ENCODE measurements around the gene R3HDM2. TPM values are rescaled to one million over a fixed set of nuclear protein-coding genes. Genes with fewer than 3 reads are reported as not detected.

R3HDM2 gene
- total RNA-seq, 1 donor from 2014 or later: 75.3 TPM

DNA sequence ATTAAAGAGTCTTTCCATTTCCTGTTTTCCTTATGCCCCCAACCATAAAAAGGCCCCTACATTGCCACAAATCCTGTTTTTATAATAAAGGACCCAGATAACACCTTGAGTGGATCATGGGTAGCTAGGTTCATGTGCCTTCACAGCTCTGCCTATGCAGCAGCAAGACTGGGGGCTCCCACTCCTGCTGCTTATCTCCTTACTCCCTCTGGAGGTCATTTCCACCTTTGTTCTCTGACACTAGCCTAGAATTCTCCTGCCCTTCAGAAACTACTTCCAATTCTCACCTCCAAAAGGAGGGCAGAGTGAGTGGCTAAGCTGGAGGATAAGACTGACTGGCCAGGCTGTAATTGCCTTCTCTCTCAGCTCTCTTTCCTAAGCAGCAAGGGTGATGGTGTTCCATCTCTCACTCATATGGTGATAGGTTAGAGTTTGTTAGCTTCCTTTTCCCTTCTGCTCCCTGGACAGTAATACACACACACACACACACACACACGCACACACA lies 159.8 kb downstream of the R3HDM2 start:
- DNase-seq (ENCODE audit: low spot score): no peak

DNA sequence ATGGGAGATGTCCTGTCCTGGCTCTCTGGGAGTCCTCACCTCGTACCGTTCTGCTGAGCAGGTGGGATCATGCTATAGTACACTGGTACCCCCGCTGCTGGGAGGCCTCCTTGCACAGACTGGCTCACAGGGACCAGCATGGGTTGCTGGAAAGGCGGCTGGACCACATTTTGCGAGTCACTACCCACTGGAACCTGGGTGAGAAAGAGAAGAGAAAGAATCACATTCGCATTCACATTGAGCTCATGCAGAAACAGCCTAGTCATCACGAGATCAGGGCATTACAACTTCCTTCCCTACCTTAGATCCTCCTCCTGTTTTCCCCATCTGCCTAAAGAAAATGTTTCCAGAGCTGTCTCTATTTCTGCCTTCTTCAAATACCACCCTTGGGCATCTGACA lies 162.6 kb downstream of the R3HDM2 start:
- no peak for DNase-seq (ENCODE audit: low spot score)

DNA sequence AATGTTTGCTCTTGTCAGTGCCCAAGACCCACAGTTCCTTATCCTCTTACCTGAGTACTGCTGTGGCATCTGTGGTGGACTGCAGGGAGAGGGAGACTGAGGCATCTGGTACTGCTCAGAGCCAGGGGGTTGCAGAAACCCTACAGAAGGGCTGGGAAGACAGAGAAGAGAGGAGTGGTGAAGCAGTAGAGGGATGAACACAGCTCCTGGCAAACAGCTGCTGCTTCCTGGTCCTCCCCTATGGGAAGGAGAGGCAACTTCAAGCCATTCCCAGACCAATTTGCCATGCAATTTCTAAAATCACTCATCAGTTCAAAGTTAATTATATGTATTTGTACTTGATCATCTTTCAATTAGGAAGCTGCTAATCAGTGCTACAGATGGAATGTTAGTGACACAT lies 164.2 kb downstream of the R3HDM2 start:
- no peak for DNase-seq (ENCODE audit: low spot score)

DNA sequence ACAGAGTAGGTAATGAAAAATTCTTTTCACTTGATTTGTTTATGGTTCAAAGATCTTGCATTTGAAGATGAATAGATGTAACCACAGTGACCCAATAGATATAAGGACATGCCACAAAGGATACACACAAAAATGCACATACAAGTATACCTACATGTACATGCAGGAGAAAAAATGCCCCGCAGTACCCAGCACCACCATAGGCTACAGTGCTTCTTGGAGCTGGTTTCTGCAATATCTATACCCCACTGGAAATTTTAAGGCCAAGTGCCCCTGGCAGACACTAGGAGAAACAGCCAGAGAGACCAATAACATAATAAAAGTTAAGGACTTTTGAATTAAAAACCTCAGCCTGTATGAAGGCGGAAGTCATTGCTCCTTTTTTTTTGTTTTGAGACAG lies 167.7 kb downstream of the R3HDM2 start:
- no peak for DNase-seq (ENCODE audit: low spot score)

DNA sequence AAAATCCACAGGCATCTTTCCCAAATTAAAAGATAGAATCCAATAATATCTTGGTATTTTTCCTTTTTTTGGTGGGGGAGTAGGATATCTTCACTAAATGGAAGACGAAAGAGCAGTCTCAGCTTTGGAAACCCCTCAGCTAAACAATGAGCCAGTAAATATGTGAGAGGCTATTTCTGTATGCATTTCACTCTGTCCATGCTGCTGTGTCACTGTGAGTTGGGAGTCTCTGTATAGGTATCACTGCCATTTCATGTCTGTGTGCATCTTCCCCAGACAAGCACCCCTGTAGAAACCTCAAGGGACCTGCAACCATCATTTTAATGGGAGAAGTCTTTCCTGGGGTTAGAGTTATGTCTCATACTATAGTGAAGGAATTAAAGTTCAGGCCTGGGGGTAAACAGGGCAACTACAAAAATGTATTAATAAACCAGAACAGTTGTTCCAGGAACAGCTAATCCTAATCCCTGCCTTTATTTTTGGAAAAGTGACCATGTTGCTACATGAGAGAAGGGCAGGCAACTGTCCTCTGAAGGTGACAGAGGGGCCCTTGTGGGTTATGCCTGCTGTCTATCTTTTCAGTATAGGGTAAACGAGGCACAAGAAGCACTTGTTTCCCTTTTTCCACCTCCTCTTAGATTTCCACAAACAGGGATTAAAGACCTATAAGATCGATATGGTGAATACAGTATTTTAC lies 168.6 kb downstream of the R3HDM2 start:
- no peak for DNase-seq (ENCODE audit: low spot score)

- no peak for DNase-seq (ENCODE audit: low spot score)
Measured at GRCh38 chr12:57261428-57261865, 169.4 kb downstream of the R3HDM2 start.

- DNase-seq (ENCODE audit: low spot score): no peak
Measured at GRCh38 chr12:57260366-57260765, 170.5 kb downstream of the R3HDM2 start.

DNA sequence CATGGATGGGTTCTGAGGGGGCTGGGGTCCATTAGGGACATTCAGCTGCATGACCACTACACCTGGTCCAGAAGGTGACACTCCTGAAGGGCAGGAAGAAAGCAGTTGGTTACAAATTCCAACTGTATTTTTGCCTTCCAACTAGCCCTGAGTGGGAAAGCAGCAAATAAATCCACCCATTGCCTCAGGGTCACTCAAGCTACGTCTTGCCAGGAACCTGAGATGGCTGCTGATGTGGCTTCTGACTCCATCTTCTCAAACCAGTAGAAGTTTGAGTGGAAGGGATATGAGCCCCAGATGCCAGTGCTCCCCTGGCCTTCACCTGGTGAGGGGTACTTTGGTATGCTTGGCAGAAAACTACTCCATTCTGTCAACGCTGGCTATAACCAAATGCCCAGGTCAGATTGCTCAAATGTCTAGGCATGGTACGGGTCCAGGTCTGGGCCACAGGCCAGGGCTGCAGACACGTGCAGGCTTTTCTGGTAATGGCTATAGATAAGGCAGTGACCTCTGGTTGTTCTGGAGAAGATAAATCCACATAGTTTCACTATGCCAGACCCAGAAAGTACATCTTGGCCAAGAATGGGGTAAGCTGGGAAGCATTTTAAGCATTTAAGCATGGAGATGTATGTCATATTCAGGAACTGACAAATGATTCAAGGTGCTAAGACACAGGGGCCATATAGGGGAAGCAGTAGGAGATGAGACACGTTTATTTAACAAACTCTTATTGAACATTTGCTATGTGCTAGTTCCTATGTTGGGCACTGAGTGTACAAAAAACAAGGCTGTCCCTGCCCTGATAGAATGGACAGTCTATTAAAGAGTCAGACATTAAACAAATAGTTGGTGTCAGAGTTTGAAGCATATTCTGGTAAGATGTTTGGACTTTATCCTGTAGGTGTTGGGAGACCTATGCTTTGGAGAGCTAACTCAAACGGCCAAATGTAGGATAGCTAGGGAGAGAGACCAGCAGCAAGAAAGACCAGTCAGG lies 171.6 kb downstream of the R3HDM2 start:
- DNase-seq (ENCODE audit: low spot score): no peak

GRCh38 chr12:57255916-57256315 lies 174.9 kb downstream of the R3HDM2 start:
- DNase-seq (ENCODE audit: low spot score): no peak

DNA sequence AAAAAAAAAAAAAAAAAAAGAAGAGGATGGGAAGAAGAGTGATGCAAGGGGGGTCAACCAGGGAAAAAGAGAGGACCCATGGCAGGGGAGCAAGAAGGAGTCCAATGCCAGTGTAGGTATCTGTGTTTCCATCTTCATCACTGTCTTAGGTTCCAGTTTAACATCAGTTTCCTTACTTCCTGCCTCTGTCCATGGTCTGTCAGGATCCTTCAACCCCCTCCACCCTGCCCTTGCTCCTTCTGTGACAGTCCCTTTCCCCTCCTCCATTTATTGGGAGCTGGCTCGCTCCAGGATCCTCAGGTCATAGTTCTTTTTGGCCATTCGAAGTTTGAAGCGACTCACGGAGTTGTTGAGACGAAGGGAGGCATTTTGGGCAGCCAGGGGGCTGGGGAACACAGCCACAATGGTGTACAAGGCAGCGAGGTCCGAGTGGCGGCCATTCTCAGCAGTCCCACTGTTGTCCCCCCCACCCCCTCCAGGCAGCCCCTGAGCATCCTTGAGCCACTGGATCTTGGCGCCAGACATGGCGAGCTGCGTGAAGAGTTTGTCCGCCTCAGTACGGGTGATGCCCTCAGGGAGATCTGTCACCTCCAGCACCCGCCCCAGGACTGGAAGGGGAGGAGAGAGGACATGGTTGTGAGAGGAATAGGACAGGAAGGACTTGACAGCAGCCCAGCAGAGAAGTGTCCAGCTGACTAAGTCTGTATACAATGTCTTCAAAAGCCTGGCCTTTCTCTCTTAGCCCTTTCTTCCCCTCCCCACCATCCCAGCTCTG lies 176.2 kb downstream of the R3HDM2 start:
- DNase-seq (ENCODE audit: low spot score): no peak

DNA sequence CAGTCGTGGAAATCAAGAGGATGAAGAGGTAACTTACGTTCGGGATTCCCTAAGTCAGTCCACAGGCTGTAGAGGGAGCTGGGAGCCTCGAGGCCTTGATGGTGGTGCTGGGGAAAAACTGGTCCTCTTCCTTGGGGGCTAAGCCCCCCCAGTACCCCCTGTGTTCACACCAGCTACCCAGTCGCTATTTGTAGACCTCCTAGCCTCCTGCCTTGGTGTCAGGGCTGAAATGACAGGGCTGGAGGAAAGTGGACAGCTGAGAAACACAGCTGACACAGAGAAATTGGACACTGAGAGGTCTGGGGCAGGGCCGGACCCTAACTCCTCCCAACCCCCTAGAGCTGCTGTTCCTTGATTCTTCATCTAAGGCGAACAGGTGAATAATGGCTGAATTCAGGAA lies 179.9 kb downstream of the R3HDM2 start, which contains the start of gene STAC3:
STAC3 (minus strand) TSS at position 232 of the 400 bp plus-strand sequence. CDS start 1,551 bp downstream, outside the sequence.
- DNase-seq (ENCODE audit: low spot score): no peak

DNA sequence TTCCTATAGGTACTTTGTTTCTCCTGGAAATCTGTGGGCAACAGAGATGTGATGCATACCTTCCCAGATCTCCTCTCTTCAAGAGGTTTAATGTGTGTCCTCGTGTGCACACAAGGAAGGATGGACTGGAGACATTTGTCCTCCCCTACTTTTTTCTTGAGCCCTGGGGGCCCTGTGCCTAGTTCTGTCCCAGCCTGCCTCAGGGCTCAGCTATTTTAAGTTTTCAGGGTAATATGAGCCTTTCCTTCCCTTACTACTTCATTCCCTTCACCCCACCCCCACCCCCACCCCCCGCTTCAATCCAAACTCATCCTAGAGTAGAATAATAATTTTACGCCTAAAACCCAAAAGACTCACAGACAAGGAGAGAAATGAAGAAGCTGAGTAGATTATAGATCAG lies 180.3 kb downstream of the R3HDM2 start:
- DNase-seq (ENCODE audit: low spot score): no peak

DNA sequence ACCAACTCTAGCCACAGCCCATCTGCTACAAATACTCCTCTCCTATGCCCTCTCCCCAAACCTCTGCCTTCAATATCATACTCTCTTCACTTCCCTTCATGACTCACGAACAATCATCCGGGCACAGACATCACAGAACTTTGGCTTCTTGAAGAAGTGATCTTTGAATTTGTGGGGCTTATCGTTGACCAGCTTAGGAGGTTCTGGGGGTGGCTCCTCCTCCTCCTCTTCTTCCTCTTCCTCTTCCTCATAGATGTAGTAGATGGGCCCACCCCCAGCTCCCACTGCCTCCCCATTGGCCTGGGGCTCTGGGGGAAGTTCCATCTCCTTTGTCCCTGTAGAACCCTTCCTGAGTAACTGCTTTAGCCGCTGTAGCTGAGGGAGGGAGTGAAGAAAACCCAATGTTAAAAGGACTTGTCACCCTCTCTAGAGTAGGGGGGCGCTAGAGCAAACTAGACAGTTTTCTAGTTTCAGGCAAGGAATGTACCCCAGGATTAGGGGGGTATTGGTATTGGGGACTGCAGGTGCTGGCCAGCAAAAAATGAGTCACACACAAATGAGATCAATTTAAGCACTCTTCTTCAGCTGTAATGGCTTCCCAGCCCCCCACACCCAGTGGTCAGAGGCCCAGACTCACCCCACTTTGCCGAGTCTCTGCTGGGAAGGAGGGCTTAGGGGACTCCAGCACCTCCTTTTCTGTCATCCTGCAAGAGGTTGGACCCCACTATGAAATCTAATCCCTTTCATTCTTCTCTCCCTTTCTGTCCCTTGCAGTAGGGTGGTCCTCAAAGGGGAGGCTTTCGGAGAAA lies 181.7 kb downstream of the R3HDM2 start:
- no peak for DNase-seq (ENCODE audit: low spot score)

- DNase-seq (ENCODE audit: low spot score): no peak
Measured at GRCh38 chr12:57247041-57247440, 183.8 kb downstream of the R3HDM2 start.

GRCh38 chr12:57244312-57244696 lies 186.5 kb downstream of the R3HDM2 start:
- no peak for DNase-seq (ENCODE audit: low spot score)

DNA sequence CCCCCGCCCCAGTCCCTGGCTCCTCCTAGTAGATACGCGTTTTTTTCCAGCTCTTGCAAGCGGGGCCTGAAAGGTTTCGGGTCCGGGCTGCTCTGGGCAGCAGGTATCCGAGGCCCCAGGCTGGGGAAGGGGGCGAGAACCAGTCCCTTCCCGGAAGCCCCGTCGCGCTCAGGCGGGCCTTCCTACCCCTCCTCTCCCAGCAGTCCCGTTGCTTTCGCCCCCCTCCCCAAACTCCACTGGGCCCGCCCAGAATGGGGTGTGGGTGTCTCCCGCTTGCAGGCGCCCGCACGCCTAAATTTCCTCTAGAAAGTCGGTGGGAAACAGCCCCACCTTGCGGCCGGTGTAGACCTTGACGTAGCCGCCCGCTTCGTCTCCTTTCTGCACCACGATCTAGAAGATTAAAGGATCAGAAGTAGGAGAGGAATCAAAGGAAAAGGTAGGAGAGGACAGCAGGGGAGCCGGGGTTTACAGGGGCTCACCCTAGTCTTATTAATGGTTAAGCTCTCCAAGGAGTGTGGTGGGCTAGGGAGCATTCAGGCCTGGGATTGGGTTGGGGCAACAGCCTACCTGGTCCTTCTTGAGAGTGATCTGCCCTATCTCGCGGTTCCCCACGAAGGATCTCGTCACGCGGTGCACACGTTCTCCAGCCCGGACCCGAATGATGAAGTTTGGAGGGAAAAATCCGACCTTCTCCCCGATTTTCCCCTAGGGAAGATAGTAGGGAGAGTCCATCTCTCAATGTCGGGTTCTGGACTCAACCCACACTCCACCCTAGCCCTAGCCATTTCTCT lies 187.1 kb downstream of the R3HDM2 start:
- peak; percentile 79 for DNase-seq (ENCODE audit: low spot score)

GRCh38 chr12:57242691-57243454 lies 188.0 kb downstream of the R3HDM2 start:
- no peak for DNase-seq (ENCODE audit: low spot score)

DNA sequence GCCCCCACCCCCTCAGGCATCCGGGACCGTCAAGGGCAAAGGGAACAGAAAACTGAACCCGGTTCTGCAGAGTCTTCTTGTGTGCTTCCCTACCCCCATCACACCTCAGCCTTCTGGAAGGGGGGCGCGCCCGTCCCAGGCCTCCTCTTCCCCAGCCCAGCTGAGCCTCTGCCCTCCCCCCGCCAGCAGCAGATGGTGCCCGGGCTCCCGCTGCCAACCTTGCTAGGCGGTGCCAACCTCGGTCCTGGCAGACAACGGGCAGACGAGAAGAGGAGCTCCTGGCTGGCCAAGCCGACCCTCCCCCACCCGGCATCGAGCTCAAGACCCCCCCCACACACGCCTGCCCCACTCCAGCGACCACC lies 188.5 kb downstream of the R3HDM2 start:
- no peak for DNase-seq (ENCODE audit: low spot score)
